ENCODE results near the gene NCKAP5. TPM values are rescaled to one million over a fixed set of nuclear protein-coding genes. Genes with fewer than 3 reads are reported as not detected.

NCKAP5 gene
- total and polyA plus RNA-seq, 4 donors = 2.3 to 20.2 (median 8.1) TPM

DNA sequence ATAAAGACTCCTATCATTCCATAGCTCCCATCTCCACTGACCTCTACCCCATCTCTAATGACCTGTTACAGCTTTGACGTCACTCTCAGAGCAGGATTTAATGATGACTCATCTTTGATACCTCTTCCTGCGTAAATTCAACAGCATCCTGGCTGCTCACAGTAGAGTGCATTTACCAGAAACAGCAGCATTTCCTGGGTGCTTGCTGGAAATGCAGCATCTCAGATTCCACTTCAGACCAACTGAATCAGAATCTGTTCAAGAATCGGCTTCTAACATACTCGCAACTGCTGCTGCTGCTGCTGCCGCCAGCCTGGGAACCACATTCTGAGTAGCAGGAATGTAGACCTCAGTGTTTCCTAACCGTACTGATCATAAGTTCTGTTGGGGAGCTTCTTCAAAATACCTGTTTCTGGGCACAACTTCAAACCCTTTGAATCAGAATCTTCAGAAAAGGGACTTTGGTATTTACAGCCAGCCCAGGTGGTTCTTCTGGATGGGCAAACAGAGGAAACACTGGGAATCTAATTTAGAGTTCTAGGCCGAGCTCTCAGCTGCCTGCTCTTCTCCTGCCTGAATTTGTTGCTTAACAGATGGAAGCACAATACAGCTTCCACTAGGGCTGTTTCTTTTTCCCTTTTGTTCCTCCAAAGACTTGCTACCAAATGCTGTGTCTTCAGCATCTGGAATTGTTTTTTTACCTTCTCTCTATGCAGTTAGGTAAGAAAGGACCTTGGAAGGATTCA, 241.4 kb downstream of the NCKAP5 start:
- no peak overlapping the region for H3K9ac ChIP-seq (ENCODE audit: insufficient read depth in 1 of 2, low read length in 2 of 2)
- no peak overlapping the region for H3K27ac ChIP-seq (ENCODE audit: low read depth in 1 of 2, low read length in 1 of 2)
- no peaks in the 10 kb centered on the region for H3K27me3 ChIP-seq (ENCODE audit: control insufficient read depth in 3 of 3, insufficient read depth in 3 of 3, low read length in 2 of 3)
- no peak for DNase-seq
- no peaks in the 10 kb centered on the region for H3K36me3 ChIP-seq (ENCODE audit: control insufficient read depth in 4 of 4, insufficient read depth in 4 of 4, low read length in 4 of 4)
- no peak for ATAC-seq (ENCODE audit: insufficient read depth, low FRiP score)
- peaks cover 0 to 5% (median 0%) of the 10 kb centered on the region in 5 donors for H3K4me1 ChIP-seq (ENCODE audit: control insufficient read depth in 5 of 5, insufficient read depth in 5 of 5, low read length in 5 of 5)
- TF ChIP-seq, protein P1, sequence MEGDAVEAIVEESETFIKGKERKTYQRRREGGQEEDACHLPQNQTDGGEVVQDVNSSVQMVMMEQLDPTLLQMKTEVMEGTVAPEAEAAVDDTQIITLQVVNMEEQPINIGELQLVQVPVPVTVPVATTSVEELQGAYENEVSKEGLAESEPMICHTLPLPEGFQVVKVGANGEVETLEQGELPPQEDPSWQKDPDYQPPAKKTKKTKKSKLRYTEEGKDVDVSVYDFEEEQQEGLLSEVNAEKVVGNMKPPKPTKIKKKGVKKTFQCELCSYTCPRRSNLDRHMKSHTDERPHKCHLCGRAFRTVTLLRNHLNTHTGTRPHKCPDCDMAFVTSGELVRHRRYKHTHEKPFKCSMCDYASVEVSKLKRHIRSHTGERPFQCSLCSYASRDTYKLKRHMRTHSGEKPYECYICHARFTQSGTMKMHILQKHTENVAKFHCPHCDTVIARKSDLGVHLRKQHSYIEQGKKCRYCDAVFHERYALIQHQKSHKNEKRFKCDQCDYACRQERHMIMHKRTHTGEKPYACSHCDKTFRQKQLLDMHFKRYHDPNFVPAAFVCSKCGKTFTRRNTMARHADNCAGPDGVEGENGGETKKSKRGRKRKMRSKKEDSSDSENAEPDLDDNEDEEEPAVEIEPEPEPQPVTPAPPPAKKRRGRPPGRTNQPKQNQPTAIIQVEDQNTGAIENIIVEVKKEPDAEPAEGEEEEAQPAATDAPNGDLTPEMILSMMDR (IDR thresholded peaks at IDR 0.05; ENCODE audit: control extremely low read depth, extremely low read depth) = no peak
- whole genome bisulfite sequencing, 2 donors = 83 to 86% methylated on average over 7 of the region's 7 CpGs
- no peaks in the 10 kb centered on the region for H3K9me3 ChIP-seq (ENCODE audit: control insufficient read depth in 4 of 4, insufficient read depth in 3 of 4, low read length in 3 of 4)
- H3K4me3 ChIP-seq = no peak overlapping the region

DNA sequence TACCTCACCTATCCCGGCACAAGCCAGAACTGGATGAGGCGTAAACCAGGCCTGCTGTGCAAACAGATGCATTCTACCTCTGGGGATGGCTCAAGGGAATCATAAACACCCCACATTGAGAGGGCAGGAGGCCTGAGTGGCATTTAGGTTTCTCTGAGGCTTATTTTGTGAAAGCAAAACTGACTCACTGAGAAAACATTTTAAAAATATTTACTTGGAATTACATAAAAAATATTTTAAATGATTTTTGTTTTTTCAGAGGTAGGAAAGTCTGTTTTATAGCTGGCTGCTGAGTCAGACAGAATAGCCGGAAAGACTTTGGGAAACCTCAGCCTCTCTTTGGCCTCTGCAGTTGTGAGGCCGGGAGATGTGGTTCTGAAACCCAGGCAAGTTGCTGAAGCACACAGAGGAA, 244.1 kb downstream of the NCKAP5 start:
- no peak overlapping the region for H3K9ac ChIP-seq (ENCODE audit: insufficient read depth in 1 of 2, low read length in 2 of 2)
- H3K27ac ChIP-seq (ENCODE audit: low read depth in 1 of 2, low read length in 1 of 2) = no peak overlapping the region
- no peaks in the 10 kb centered on the region for H3K27me3 ChIP-seq (ENCODE audit: control insufficient read depth in 3 of 3, insufficient read depth in 3 of 3, low read length in 2 of 3)
- WGBS, 2 donors = 79 to 85% methylated on average over 4 of the region's 4 CpGs
- DNase-seq = no peak
- no peaks in the 10 kb centered on the region for H3K36me3 ChIP-seq (ENCODE audit: control insufficient read depth in 4 of 4, insufficient read depth in 4 of 4, low read length in 4 of 4)
- ATAC-seq (ENCODE audit: insufficient read depth, low FRiP score) = no peak
- H3K4me1 ChIP-seq (ENCODE audit: control insufficient read depth in 5 of 5, insufficient read depth in 5 of 5, low read length in 5 of 5) = peaks cover 0 to 4% (median 0%) of the 10 kb centered on the region in 5 donors
- no peaks in the 10 kb centered on the region for H3K9me3 ChIP-seq (ENCODE audit: control insufficient read depth in 4 of 4, insufficient read depth in 3 of 4, low read length in 3 of 4)
- H3K4me3 ChIP-seq = no peak overlapping the region
- TF ChIP-seq, protein P1 (IDR thresholded peaks at IDR 0.05; ENCODE audit: control extremely low read depth, extremely low read depth) = no peak

DNA sequence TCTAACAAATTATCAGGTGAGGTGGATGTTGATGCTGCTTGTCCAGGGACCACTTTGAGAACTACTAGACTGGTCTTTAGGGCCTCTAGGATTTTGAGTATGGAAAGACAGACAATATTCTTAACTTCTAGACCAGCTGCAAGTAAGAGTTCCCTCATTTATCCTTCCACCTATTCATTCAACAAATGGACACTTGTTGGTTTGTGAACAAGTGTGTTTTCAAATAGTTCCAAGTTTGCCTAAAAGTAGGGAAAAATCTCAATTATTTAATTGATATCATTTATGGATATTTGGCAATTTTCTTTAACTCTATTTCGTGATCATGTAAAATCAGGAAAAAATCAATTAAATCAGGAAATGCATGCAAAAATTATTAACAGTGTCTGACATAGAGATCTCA, 245.4 kb downstream of the NCKAP5 start:
- no peak overlapping the region for H3K4me3 ChIP-seq
- no peaks in the 10 kb centered on the region for H3K27me3 ChIP-seq (ENCODE audit: control insufficient read depth in 3 of 3, insufficient read depth in 3 of 3, low read length in 2 of 3)
- H3K36me3 ChIP-seq (ENCODE audit: control insufficient read depth in 4 of 4, insufficient read depth in 4 of 4, low read length in 4 of 4) = no peaks in the 10 kb centered on the region
- TF ChIP-seq, protein P1 (IDR thresholded peaks at IDR 0.05; ENCODE audit: control extremely low read depth, extremely low read depth) = no peak
- ATAC-seq (ENCODE audit: insufficient read depth, low FRiP score) (no peak), DNase-seq (no peak)
- no peak overlapping the region for H3K9ac ChIP-seq (ENCODE audit: insufficient read depth in 1 of 2, low read length in 2 of 2)
- H3K27ac ChIP-seq (ENCODE audit: low read depth in 1 of 2, low read length in 1 of 2) = no peak overlapping the region
- H3K9me3 ChIP-seq (ENCODE audit: control insufficient read depth in 4 of 4, insufficient read depth in 3 of 4, low read length in 3 of 4) = no peaks in the 10 kb centered on the region
- H3K4me1 ChIP-seq (ENCODE audit: control insufficient read depth in 5 of 5, insufficient read depth in 5 of 5, low read length in 5 of 5) = peaks cover 0 to 4% (median 0%) of the 10 kb centered on the region in 5 donors
- 74 to 82% methylated on average over 1 of the region's 1 CpG for WGBS, 2 donors

Data from lung (tissue), 12 donors.